HFFc6 (cell line): ENCODE data around the gene RTP3. TPM values are rescaled to one million over a fixed set of nuclear protein-coding genes. Genes with fewer than 3 reads are reported as not detected.

Experiments
- DNase-seq: peaks from one replicate; pipeline ENCODE4 v3.0.0-alpha.2; 2018
- H3K27ac Mint-ChIP-seq: 2 replicates; pipeline ENCODE4 v1.8.0; 2020; ENCODE audit warnings: mild to moderate bottlenecking, mixed read lengths
- H3K27me3 Mint-ChIP-seq: 2 replicates; pipeline ENCODE4 v1.8.0; 2021; ENCODE audit warnings: mild to moderate bottlenecking, moderate library complexity, mixed read lengths; ENCODE audit not compliant: insufficient read depth
- H3K36me3 Mint-ChIP-seq: 2 replicates; pipeline ENCODE4 v1.8.0; 2021; ENCODE audit warnings: low read depth, mixed read lengths
- H3K4me1 Mint-ChIP-seq: 2 replicates; pipeline ENCODE4 v1.8.0; 2020; ENCODE audit warnings: low read depth, mixed read lengths
- H3K4me3 Mint-ChIP-seq: 2 replicates; pipeline ENCODE4 v1.8.0; 2020; ENCODE audit warnings: mild to moderate bottlenecking, moderate library complexity, mixed read lengths
- H3K9me3 Mint-ChIP-seq: 2 replicates; pipeline ENCODE4 v1.8.0; 2020; ENCODE audit warnings: mild to moderate bottlenecking, mixed read lengths
- CTCF ChIP-seq: fragments of 200-600 bp; sonication (generic); IDR thresholded peaks from 2 replicates; pipeline ENCODE4 v1.5.0; 2021; ENCODE audit warnings: antibody characterized with exemption, mild to moderate bottlenecking
- total RNA-seq, 6 experiments: library from RNA; stranded (reverse); fragmentation: NEBNext Ultra II Directional; extraction: Animal tissue kit (Norgen Biotek cat#: 25700); gene quantifications; 2 replicates in 1 of 6; 3 replicates in 5 of 6; pipeline ENCODE4 v1.2.3, GENCODE V29; 2021

The RTP3 gene
- total RNA-seq, 6 experiments from 2014 or later: not detected

DNA sequence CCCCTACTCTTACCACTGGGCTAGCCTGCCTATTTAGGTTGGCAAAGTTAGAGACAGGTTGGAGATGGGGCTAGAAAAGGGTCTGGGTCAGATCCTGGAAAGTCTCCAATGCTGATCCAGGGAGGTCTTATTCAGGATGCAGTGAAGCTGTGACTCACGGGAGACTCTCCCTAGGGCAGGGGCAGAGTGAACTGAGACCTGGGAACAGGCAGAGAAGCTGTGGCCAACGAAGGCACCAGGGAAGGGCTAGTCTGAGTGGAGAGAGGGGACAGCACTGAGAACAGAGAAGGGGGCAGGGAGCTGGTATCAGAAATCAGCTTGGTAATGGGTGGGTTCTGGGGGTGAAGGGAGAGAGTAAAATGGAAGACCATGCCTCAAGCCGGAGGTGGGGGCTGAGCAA, 35.3 kb upstream of the RTP3 start:
- peaks cover 9% of the 10 kb centered on the region for H3K36me3 Mint-ChIP-seq
- DNase-seq: no peak
- no peak overlapping the region for H3K4me3 Mint-ChIP-seq

GRCh38 chr3:46463120-46463867, 34.5 kb upstream of the RTP3 start:
- Mint-ChIP-seq H3K4me1 (peaks cover 27% of the 10 kb centered on the region), H3K36me3 (peaks cover 9% of the 10 kb centered on the region), H3K4me3 (no peak overlapping the region), H3K27ac (0 out of 2 replicates have a peak overlapping the region, but pooled peaks have one; percentile 50), H3K9me3 (peaks cover 7% of the 10 kb centered on the region; the same call in 1 of the 2 replicates), H3K27me3 (peaks cover 44% of the 10 kb centered on the region)
- DNase-seq: no peak
- no peak for TF ChIP-seq CTCF

More for the DNA sequence above, 35.3 kb upstream of the RTP3 start:
- Mint-ChIP-seq H3K27ac (peak overlapping the region; percentile 50; the same call in 1 of the 2 replicates), H3K27me3 (peaks cover 37% of the 10 kb centered on the region), H3K9me3 (peaks cover 7% of the 10 kb centered on the region; the same call in 1 of the 2 replicates), H3K4me1 (peaks cover 27% of the 10 kb centered on the region)
- peak; percentile 6; the same call in 1 of the 2 replicates for TF ChIP-seq CTCF

GRCh38 chr3:46463868-46464241, 33.9 kb upstream of the RTP3 start:
- H3K4me3 Mint-ChIP-seq: no peak overlapping the region
- peaks cover 9% of the 10 kb centered on the region for H3K36me3 Mint-ChIP-seq
- DNase-seq: no peak
- H3K27me3 Mint-ChIP-seq: peaks cover 47% of the 10 kb centered on the region
- H3K4me1 Mint-ChIP-seq: peaks cover 27% of the 10 kb centered on the region
- H3K9me3 Mint-ChIP-seq: peaks cover 7% of the 10 kb centered on the region; the same call in 1 of the 2 replicates
- no peak overlapping the region for H3K27ac Mint-ChIP-seq
- no peak for TF ChIP-seq CTCF

DNA sequence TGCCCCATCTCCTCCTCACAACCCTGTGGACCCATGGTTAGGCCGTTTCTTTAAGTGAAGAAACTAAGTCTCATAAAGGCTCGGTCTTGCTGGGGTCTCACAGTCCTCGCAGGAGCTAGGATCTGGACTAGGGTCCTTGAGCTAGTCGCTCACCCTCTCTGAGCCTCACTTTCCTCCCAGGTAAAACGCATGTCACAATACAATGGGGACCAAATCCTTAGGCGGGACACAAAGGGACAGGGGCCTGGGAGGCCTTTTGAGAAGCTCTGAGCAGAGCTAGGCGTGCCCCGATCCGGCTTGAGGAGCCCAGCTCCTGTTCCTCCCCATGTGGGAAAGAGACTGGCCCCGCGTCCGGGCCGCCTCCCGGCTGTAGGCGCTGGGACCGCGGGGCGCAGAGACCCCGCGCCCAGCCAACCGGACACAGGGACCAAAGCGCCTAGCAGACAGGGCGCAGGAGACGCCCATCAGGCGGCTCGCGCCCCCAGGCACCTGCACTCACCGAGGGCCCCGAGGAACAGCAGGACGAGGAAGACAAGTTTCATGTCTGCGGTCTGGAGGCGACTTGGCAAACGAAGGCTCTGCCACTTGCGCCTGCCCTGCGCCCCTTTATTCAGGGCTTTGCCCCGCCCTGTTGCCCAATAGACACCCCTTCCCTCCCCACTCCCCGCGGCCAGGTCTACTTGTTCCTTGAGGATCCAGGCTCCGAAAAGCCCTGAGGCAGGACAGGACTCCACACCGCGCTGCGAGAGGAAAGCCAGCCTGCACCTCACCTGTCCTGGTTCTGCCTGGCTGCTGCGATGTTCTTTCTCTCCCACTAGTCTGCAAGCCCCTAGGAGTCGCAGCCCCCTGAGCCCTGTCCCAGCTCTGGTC, 33.2 kb upstream of the RTP3 start, which contains the start of gene LTF:
TSS of gene LTF (minus strand) at position 580 of the 870 bp plus-strand sequence. CDS start at position 542, 38 bp downstream.
- Mint-ChIP-seq H3K4me1 (peaks cover 26% of the 10 kb centered on the region), H3K36me3 (peaks cover 9% of the 10 kb centered on the region), H3K9me3 (peaks cover 7% of the 10 kb centered on the region; the same call in 1 of the 2 replicates), H3K27me3 (peaks cover 45% of the 10 kb centered on the region), H3K4me3 (no peak within 1 kb of the TSS), H3K27ac (no peak within 1 kb of the TSS)
- no peak for DNase-seq
- TF ChIP-seq CTCF: no peak

- TF ChIP-seq CTCF: no peak
- no peak for DNase-seq
- Mint-ChIP-seq H3K4me3 (no peak overlapping the region), H3K27ac (no peak overlapping the region), H3K4me1 (peaks cover 20% of the 10 kb centered on the region), H3K27me3 (peaks cover 48% of the 10 kb centered on the region), H3K9me3 (peaks cover 7% of the 10 kb centered on the region; the same call in 1 of the 2 replicates), H3K36me3 (peaks cover 8% of the 10 kb centered on the region)
Observed at GRCh38 chr3:46465196-46465520, 32.6 kb upstream of the RTP3 start.
